DMS 273 (cell line): Measurements from ENCODE around the gene CDH13.
A peak's percentile ranks its signal among the peaks of the same experiment; 100 is the strongest.

Source experiments
- DNase-seq: peaks from one replicate; lab custom pipeline; 2025; ENCODE audit not compliant: unreplicated experiment; lab: John Stamatoyannopoulos, UW

Gene CDH13

GRCh38 chr16:83807327-83807709 lies 1180.5 kb downstream of the CDH13 start:
- DNase-seq = no peak

- DNase-seq = peak; percentile 97
Measured at GRCh38 chr16:83807710-83808572, 1181.2 kb downstream of the CDH13 start, which contains the start of gene HSBP1. Gene HSBP1, plus strand, starts transcription at chr16:83807978. Its CDS starts 99 bp downstream, at chr16:83808077.

GRCh38 chr16:83808573-83809014 lies 1181.8 kb downstream of the CDH13 start:
- DNase-seq = no peak

GRCh38 chr16:83809092-83809491 lies 1182.3 kb downstream of the CDH13 start:
- no peak for DNase-seq

- no peak for DNase-seq
Measured at GRCh38 chr16:83810901-83811300, 1184.1 kb downstream of the CDH13 start.

- peak; percentile 31 for DNase-seq
Measured at GRCh38 chr16:83813823-83814658, 1187.3 kb downstream of the CDH13 start.

- no peak for DNase-seq
Measured at GRCh38 chr16:83814659-83814985, 1187.9 kb downstream of the CDH13 start.

- no peak for DNase-seq
Measured at GRCh38 chr16:83817022-83817421, 1190.3 kb downstream of the CDH13 start.

- no peak for DNase-seq
Measured at GRCh38 chr16:83818276-83818675, 1191.5 kb downstream of the CDH13 start.

- DNase-seq = no peak
Measured at GRCh38 chr16:83819361-83819760, 1192.6 kb downstream of the CDH13 start.

GRCh38 chr16:83826146-83826913 lies 1199.6 kb downstream of the CDH13 start:
- DNase-seq = peak; percentile 89

- no peak for DNase-seq
Measured at GRCh38 chr16:83830091-83830768, 1203.5 kb downstream of the CDH13 start.

- DNase-seq = no peak
Measured at GRCh38 chr16:83830769-83831455, 1204.1 kb downstream of the CDH13 start.

- no peak for DNase-seq
Measured at GRCh38 chr16:83831456-83831987, 1204.8 kb downstream of the CDH13 start.

GRCh38 chr16:83833921-83834320 lies 1207.2 kb downstream of the CDH13 start:
- DNase-seq = no peak

GRCh38 chr16:83835586-83836566 lies 1209.1 kb downstream of the CDH13 start:
- DNase-seq = no peak

GRCh38 chr16:83837566-83837965 lies 1210.8 kb downstream of the CDH13 start:
- no peak for DNase-seq

GRCh38 chr16:83838151-83838550 lies 1211.4 kb downstream of the CDH13 start:
- no peak for DNase-seq

- no peak for DNase-seq
Measured at GRCh38 chr16:83839561-83839960, 1212.8 kb downstream of the CDH13 start.
